T-helper 2 cell treated with Interferon-gamma antibody and Interleukin-4, amounts not matched to agents 100 ng/mL and 5 ng/mL, for 36 hours (primary cell): ENCODE data around the gene ARID5B. TPM values are rescaled to one million over a fixed set of nuclear protein-coding genes. Genes with fewer than 3 reads are reported as not detected.

ENCODE experiments used
- intact Hi-C: fragments of 100-400 bp; cut with micrococcal nuclease; formaldehyde crosslinking; loops from one replicate; pipeline ENCODE4 v1.15.1; 2023
- total RNA-seq: library from RNA; stranded (reverse); gene quantifications from 2 replicates; pipeline ENCODE4 v1.2.3, GENCODE V29; 2022

ARID5B gene
- total RNA-seq, 1 donor from 2014 or later, result 30.9 TPM

DNA sequence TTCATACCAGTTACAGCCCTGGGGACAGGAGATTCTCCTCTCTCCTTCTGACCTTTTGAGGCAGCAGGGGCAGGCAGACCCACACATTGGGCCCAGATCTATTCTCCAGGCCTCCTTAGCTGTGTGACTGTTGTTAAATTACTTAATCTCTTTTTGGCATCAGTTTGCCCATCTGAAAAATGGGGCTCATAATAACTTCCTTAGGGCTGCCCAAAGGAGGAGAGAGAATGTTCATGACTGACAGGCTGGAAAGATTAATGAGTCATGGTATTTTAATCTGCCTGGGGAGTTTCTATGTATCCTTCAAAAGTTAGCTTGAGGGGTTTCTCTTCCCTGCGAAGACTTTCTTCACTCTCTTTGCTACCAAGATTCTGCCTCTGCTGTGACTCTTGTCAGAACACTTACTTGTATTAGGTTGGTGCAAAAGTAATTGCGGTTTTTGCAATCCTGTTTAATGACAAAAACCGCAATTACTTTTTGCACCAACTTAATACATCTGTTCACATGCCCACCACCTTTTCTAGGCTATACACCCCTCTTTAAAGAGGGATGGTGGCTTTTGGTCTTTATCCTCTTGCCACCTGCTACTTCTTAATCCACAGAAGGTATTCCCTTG is 83.4 kb downstream of the ARID5B start:
- intact Hi-C loops, result no loop called here

DNA sequence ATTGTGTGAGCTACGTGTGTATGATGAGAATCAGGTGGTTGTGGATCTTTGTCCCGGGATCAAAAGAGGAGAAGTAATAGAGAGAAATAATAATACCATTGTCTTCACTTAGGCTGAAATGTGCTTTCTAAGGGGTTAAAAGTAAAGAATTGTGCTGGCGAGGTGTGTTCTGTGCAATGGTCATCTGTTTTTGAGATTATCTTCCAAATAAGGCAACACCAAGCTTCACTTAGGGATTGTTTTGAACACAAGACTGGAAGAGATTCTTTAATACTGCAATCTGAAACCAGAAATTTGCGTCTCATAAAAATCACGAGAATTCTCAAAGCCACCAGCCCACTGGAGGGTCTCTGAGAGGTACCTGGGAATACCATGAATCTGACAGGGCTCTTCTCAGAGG is 84.2 kb downstream of the ARID5B start:
- intact Hi-C loops, result no loop called here

DNA sequence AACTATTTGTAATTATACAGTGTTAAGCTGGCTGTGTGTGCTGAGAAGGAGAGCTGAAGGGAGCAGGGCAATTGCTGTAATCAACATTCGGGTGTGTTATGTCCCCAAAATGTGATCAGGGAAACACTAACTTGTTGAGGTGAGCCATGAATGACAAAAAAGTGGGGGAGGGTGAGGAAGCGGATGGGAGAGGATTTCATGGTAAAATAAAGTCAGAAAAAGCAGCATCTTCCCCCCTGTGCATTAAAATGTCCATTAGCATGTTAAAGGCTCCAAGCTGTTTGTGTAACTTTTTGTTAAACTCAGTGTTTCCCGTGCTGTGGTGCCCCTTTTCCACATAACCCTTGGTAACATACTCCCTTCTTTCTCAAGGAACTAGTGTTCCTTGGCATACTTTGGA is 84.9 kb downstream of the ARID5B start:
- intact Hi-C loops, result no loop called here

DNA sequence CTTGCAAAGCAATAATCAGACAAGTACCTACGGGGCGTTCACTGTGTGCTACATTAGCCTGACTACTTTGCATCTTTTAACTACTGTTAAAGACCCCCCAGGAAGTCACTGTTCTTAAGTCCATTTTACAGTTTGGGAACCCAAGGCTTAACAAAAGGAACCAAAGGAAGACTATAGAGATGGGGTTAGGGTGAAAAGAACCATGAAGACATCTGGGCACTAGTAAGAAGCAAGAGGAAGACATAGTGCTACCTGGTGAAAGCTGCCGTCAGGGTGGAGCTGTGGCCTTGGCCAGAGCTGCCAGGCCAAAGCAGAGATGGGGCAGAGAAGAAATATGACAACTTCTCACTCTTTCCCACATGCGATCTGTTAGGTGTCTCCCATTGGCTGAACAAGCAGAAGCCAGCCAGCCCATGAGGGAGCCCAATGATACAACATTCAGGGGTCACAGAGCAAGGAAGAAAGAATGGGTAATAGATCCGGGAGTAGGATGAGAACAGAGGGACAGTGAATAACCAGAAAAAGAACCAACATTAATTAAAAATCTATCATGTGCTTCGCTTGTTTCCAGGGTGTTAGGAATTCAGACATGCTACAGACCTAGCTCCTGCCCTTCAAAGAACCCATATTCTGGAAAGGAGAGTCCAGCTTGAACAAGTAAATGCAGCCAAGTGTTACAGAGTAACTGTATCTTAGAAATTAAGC is 85.4 kb downstream of the ARID5B start:
- intact Hi-C loops, result no loop called here

DNA sequence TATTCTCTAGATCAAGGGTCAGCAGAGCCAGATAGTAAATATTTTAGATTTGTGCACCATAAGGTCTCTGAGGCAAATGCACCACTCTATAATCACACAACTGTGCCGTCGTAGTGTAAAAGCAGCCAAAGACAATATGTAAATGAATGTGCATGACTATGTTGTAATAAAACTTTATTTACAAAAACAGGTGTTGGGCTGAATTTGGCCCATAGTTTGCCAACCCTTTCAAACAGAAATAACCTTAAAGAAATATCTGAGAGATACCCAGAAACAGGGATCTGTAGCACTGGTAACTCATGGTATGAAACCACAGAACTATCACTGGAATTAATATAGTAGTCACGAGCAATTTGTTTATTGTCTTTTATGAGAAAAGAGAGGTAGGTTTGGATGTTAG is 86.0 kb downstream of the ARID5B start:
- intact Hi-C loops, result no loop called here

DNA sequence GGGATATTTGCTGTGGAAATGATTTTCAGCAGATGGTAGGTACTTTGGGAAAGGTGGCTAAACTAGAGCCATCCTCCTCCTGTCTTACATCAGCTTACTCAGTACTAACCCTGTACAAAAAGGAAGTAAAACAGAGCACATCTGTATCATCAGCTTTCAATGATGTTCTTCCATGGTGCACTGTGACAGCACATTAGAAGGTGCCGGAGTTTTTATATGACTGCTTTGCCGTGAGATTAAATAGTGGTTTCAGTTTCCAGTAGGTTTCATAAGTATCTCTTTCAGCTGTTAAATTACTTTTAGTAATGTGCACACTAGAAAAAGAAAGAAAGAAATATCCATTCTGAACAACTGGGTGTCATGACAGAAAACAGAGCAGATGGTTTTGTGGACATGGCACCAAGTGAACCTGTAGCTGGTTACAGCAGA is 86.5 kb downstream of the ARID5B start:
- intact Hi-C loops, result loop anchor here (1.0 to 2.0 kb wide), 3 partner anchors 13 to 87 kb away; partner anchors contain the start of gene ARID5B

DNA sequence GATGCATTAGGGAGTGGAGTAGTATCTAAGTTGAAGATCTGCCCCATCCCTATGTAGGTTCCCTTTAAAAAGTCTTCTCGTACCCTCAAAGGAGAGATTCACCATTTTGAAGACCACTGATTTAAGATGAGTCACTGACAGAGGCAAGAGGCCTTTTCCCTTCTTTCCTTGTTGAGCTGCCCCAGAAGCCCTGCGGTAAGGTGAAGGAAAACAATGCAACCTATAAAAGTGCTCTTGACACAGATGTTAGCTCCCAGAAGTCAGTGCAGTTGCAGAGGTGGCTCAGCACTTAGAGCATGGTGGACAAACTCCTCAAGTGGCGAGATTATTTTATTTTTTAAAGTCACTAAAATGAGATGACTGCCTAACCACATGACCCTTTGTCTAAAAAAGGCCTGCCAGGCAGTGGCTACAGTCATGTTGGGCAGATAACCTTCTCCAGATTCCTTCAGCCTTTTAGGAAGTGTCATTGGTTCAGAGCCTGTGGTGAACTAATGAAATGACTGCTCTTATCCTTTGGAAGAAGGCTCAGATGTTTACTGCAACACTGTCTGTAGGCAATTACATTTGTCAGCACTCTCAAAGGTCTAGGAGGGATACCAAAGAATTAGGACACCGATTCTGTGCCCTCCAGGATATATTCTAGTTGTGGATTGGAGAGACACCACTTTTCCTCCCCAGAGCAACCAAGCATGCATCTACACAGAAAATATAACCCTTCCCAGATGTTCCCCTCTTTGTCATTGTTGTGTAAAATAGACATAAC is 88.7 kb downstream of the ARID5B start:
- intact Hi-C loops, result loop anchor here (2.0 to 10.0 kb wide), 6 partner anchors 15 to 1145 kb away; partner anchors contain the start of gene NRBF2

DNA sequence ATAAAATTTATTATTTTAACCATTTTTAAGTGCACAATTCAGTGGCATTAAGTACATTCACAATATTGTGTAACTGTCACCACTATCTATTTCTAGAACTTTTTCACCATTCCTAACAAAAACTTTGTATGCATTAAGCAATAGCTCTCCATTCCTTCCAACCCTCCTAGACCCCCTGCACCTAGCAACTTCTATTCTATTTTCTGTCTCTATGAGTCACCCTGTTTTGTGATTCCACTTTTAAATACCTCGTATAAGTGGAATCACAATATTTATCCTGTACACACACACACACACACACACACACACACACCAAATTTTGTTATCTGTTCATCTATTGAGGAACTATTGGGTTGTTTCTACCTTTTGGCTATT is 89.2 kb downstream of the ARID5B start:
- intact Hi-C loops, result loop anchor here (5.0 to 10.0 kb wide), 5 partner anchors 223 to 1144 kb away; partner anchors contain the start of gene NRBF2

DNA sequence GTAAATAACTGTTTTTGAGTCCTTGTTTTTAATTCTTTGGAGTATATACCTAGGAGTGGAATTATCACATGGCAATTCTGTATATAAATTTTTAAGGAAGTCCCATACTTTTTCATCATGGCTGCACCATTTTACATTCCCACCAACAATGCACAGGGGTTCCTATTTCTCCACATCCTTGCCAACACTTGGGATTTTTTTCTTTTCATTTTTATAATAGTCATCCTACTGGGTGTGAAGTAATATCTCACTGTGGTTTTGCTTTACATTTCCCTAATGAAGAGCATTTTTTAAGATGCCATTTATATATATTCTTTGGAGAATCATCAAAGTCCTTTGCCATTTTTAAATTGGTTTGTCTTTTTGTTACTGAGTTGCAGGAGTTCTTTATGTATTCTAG is 89.7 kb downstream of the ARID5B start:
- intact Hi-C loops, result loop anchor here (5.0 to 10.0 kb wide), 5 partner anchors 224 to 1144 kb away; partner anchors contain the start of gene NRBF2

DNA sequence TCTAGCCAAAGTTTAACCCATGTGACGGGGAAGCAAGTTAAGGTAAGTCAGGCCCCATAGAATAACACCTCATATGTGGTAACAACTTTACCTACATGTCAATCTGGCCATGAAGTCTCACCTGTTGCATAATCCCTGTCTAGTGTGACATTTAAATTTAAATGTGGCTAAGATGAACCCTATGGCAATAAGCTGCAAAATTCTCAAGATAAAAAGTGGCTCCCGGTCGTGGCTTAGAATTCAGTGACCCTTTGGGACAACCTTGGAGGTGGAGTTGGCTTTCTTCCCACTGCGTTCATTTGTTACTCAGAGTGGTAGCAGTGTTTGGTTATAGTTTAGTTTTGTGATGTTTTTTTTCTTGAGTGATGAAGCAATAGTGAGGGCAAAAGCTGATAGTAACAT is 90.6 kb downstream of the ARID5B start:
- intact Hi-C loops, result loop anchor here (1.0 to 10.0 kb wide), 9 partner anchors 31 to 1143 kb away; partner anchors contain the start of gene NRBF2

DNA sequence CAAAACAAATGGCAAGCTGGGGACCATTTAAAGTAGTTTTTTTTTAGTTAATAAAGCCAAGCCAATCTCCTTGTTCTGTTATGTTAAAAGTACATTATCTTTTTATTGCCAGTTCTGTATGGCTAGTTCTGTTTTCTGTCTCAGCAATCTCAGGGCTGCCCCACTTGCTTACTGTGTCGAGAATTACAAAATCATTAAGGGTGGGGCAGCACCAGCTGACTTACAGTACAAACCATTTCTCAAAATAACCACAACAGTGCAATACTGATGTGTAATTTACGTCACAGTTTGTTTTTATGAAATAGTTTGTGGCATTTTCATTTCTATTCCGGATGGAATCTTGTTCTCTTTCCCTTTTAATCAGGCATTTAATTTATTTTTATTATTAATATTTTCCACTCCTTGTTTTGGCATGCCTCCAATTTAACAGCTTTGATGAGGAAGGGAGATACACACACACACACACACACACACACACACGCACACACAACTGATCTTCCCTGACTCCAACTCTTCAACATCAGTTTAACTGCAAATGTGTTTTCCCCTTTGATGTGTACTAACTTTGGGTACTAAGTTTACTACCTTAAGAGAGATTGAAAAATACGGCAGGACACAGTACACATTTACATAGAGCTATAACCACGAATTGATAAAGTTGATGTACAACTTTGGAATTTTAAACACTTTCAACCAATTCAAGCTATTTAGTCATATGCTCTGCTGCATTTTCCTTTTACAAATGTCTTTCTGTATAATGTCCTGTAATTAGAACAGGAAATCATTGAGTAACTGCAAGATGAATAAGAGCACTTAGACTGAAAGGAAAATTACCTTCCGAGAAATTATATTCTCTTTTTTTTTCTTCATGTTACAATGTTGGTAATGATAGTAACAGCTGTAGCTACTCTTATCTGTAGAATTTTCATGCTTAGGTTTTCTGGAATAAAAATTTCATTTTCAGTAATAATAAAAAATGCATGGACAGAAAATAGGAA is 91.5 kb downstream of the ARID5B start:
- intact Hi-C loops, result loop anchor here (1.0 to 10.0 kb wide), 9 partner anchors 32 to 1142 kb away; partner anchors contain the start of gene NRBF2

DNA sequence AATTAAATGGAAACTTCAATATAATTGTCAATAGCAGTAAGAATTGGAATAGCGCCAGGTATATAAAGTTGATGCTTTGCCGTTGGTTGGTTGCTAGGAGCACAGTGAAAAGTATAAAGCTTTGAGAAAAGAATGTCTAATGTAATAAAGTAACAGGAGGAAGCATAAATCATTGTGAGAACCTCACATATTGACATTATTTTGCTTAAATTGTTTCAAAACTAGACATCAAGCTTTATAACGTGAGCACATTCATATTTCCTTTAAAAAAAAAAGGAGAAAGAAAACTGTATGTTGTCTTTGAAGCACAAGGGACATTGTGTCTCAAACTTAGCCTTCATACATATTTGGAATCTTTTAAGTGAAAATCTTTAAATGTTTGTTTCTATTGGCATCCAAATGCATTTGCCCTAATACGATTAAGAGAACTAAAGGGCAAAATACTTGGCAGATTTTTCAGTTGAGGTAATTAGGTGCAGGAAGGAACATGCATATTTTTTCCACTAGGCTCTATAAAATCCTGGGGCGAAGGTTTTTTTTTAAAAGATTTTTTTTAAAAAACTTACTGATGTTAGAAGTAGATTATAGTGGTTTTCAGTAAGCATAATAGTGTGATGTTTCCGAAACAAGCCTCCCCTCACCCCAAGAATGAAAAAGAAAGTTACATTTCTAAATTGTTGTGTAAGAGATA is 92.4 kb downstream of the ARID5B start:
- intact Hi-C loops, result loop anchor here (1.0 to 10.0 kb wide), 9 partner anchors 33 to 1141 kb away; partner anchors contain the start of gene NRBF2

DNA sequence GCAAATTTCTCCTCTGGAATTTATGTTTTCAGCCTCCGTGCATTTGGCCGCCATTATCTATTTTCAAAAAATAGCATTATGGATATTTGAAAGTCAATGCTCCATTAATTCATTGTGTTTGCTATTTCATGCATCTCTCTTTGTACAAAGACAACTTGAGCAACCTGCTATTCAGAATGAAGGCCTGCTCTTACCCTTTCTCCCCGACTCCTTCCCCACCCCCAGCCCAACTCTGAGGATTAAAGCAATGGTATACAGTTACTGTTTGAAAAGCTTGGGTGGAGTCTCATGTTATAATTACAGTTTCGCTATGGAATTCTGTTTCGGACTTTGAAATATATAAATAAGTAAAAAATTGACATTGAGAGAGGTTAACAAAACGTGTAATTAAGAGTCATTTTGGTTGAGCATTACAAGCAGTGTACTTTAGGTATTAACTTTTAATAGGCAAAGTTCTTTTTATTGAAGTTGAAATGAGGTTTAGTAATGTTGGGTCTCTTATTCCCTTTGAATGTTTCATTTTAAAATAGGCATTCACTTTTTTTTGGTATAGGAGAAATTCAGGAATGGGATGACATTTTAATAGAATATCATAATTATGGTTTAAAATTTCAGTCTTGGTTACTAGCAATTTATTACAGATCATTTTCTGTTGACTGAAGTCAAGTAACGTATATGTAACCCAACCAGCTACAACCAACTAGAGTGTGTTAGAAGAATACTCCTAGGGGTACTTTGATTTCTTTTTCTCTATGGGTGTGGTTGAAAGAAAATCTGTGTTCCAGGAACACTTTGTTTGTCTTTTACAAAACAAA is 93.1 kb downstream of the ARID5B start:
- intact Hi-C loops, result loop anchor here (1.0 to 10.0 kb wide), 7 partner anchors 94 to 1140 kb away; partner anchors contain the start of gene NRBF2

DNA sequence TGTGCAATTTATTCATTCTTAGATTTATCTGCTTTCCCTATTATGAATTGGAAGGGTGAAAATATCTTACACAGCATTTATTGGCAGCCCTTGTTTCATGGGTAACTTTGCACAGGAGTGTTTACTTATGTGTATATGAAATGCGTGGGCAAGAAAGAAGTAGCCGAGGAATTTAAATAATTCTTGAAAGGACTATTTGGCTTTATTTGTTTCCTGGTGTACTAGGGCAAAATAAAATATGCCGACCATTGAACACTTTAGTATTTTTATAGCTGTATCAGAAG is 93.7 kb downstream of the ARID5B start:
- intact Hi-C loops, result loop anchor here (10.0 kb wide), 2 partner anchors 710 to 1140 kb away; partner anchors contain the start of gene NRBF2

DNA sequence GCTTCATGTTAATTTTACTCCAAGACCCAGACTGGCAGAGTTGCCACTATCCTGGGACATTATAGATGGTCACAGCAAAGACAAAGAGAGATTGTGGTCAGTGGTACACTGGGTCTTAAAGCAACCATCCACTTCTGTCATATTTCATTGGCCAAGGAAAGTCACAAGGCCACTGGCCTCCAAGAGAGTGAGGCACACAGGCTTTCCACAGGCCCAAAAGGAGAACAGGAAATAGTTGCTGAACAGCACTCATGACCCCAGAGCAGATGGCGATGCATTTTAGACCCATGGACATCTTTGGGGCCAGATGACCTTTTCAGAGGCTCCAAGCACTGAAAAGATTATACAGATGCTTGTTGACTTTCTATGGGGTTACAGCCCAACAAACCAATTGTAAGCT is 97.4 kb downstream of the ARID5B start:
- intact Hi-C loops, result loop anchor here (10.0 kb wide), 2 partner anchors 714 to 1136 kb away; partner anchors contain the start of gene NRBF2

DNA sequence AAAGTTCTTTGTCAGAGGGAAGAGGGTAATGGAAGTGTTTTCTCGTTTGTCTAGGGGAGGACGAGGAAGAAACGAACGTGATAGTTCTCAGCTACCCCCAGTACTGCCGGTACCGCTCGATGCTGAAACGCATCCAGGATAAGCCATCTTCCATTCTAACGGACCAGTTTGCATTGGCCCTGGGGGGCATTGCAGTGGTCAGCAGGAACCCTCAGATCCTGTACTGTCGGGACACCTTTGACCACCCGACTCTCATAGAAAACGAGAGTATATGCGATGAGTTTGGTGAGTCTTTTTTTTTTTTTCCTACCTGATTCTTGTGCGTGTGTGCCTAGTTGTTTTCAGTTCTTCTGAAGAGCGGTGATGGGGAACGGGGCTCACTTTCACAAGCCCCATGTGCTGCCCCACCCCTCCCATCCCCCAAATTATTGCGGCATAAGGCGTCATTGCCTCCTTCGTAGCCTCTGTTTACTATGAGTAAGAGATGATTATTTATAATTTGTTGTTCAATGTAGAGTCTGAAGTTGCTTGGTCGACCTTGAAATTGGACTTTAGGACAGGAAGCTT is 98.6 kb downstream of the ARID5B start:
- intact Hi-C loops, result no loop called here

DNA sequence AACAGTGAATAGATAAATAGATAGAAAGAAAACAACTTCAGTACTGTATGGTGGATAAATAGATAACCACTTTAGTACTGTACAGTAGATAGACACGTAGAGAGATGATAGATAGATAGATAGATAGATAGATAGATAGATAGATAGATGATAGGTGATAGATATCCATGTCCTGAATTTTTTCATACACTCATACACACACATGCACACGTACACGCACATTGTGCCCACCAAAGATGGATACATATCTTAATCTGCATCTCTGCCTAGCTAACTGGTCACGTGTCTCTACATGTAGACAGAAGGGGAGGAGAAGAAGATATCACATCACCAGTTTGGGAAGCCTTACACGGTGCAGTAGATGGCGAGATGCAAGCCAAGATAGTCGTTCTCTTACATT is 99.2 kb downstream of the ARID5B start:
- intact Hi-C loops, result no loop called here

DNA sequence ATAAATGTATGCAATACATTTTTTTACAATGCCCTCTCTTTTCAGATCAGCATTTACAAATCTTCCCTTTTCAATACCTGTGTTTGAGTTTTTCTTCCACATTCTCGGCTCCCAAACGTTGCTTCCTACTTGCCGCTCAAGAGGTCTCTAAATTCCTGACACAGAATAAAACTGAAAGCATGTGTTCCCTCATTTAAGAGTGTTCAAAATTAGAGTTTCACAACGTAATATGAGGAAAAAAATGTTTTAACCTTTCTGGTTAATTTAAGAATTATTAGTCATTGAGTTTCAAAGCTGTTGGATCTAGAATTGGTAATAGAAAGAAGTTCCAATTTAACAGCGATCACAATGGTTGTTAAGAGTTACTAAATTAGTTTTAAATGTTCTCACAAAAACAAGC is 100.4 kb downstream of the ARID5B start:
- intact Hi-C loops, result no loop called here

DNA sequence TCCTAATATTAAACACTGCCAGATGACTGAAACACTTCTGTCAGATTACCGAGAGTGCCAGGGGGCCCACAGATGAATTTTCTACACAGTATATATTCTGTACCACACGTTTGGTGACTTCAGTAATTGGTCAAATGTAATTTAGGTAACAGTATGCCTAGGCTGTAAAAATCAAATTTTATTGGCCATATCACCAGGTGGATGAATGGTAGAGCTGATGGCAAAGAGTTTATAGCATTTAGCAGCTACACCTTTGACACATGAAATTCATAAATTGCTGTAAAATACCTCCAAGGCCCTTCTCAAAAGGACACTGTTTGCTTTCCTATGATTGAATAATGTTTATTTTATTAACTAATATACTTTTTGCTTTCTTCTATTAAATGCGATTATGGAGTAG is 101.3 kb downstream of the ARID5B start:
- intact Hi-C loops, result no loop called here
